ENCODE data around the gene GNG7.

GNG7 gene

DNA sequence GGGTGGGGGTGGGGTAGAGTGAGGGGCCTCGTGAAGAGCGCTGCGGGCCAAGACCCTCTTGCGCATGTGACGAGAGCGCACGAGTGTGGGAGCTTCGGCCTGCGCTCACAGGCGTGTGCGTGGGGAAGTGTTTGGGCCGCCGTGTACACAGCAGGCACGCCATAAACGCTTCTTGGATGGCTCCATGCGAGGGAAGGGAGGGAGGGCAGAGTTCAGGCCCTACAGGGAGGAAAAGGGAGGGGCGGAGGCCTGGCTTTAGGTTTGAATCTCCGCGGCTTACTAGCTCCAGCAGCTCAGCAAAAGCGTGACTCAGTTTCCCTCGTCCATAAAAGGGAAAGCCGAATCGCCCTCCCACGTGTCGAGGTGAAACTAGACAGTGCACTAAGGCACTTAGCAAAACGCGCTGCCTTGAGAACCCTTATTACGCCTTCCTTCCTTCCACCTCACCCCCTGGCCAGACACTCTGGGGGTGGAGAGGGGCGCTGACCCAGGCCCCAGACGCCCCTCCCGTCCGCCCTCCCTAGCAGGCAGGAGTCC is 214.0 kb downstream of the GNG7 start:
- Histone ChIP-seq H3K4me3 (ENCODE audit: low read depth, low read length) (no peak overlapping the region), H3K27ac (ENCODE audit: low read depth, low read length) (peak overlapping the region; percentile 73), H3K4ac (ENCODE audit: low read depth, low read length) (no peak overlapping the region), H2BK12ac (ENCODE audit: low read length) (peak overlapping the region; percentile 30), H3K18ac (ENCODE audit: low read length) (no peak overlapping the region), H2AFZ (ENCODE audit: insufficient read depth, low read length, poor library complexity) (no peak overlapping the region), H3K79me2 (ENCODE audit: control insufficient read depth, insufficient read depth, low read length, poor library complexity) (no peaks in the 10 kb centered on the region), H3K36me3 (ENCODE audit: control insufficient read depth in 1 of 2, insufficient read depth in 2 of 2, low read length in 2 of 2) (no peaks in the 10 kb centered on the region), H3K4me1 (ENCODE audit: control insufficient read depth in 1 of 2, insufficient read depth in 2 of 2, low read length in 2 of 2) (peaks cover 12 to 21% of the 10 kb centered on the region in 2 experiments), H4K8ac (ENCODE audit: low read depth, low read length) (no peak overlapping the region), H3K9me3 (ENCODE audit: insufficient read depth, low read depth, low read length) (peaks cover 15% of the 10 kb centered on the region), H2BK120ac (ENCODE audit: insufficient read depth, low read length, poor library complexity) (peak overlapping the region; percentile 50), H3K9ac (ENCODE audit: low read length) (no peak overlapping the region), H3K4me2 (ENCODE audit: low read length) (peak overlapping the region; percentile 8), H3K23ac (ENCODE audit: low read length) (no peak overlapping the region), H2AK5ac (ENCODE audit: low read length) (peak overlapping the region; percentile 17), H3K14ac (ENCODE audit: low read length) (peak overlapping the region; percentile 9), H4K12ac (ENCODE audit: low read depth, low read length) (no peak overlapping the region), H4K91ac (ENCODE audit: low read depth, low read length) (peak overlapping the region; percentile 77), H2BK5ac (ENCODE audit: low read depth, low read length, poor library complexity) (no peak overlapping the region), H3K79me1 (ENCODE audit: low read length) (peaks cover 27% of the 10 kb centered on the region), H3K27me3 (ENCODE audit: insufficient read depth, low read length) (no peaks in the 10 kb centered on the region)
- no CpG with 5 or more reads among the region's 32 CpGs for WGBS (ENCODE audit: extremely low coverage, insufficient coverage, insufficient read length)
- no peak for DNase-seq

DNA sequence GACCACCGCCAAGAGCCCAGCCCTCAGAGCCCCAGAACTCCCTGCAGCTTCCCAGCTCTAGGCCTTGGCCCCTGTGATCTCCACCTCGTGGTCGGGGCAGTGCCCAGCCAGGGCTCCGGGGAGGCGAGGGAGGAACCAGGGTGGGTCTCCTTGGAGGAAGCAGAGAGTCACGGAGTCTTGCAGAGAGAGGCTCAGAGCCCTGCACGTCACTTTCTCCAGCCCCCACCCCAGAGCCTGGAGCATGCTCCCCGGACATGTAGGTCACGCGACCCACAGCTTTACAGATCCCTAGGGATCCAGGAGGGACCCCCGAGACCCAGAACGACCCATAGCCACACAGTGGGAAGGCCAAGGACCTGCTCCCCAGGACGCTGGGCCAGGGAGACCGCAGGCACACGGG is 214.7 kb downstream of the GNG7 start:
- Histone ChIP-seq H3K79me1 (ENCODE audit: low read length) (peaks cover 24% of the 10 kb centered on the region), H2BK120ac (ENCODE audit: insufficient read depth, low read length, poor library complexity) (peak overlapping the region; percentile 65), H2AFZ (ENCODE audit: insufficient read depth, low read length, poor library complexity) (no peak overlapping the region), H3K23ac (ENCODE audit: low read length) (no peak overlapping the region), H3K4me1 (ENCODE audit: control insufficient read depth in 1 of 2, insufficient read depth in 2 of 2, low read length in 2 of 2) (peaks cover 12 to 21% of the 10 kb centered on the region in 2 experiments), H3K18ac (ENCODE audit: low read length) (peak overlapping the region; percentile 9), H3K27ac (ENCODE audit: low read depth, low read length) (no peak overlapping the region), H3K36me3 (ENCODE audit: control insufficient read depth in 1 of 2, insufficient read depth in 2 of 2, low read length in 2 of 2) (no peaks in the 10 kb centered on the region), H2BK12ac (ENCODE audit: low read length) (peak overlapping the region; percentile 7), H2BK5ac (ENCODE audit: low read depth, low read length, poor library complexity) (no peak overlapping the region), H3K14ac (ENCODE audit: low read length) (peak overlapping the region; percentile 53), H2AK5ac (ENCODE audit: low read length) (peak overlapping the region; percentile 57), H4K8ac (ENCODE audit: low read depth, low read length) (no peak overlapping the region), H4K12ac (ENCODE audit: low read depth, low read length) (no peak overlapping the region), H3K4me3 (ENCODE audit: low read depth, low read length) (no peak overlapping the region), H3K79me2 (ENCODE audit: control insufficient read depth, insufficient read depth, low read length, poor library complexity) (no peaks in the 10 kb centered on the region), H4K91ac (ENCODE audit: low read depth, low read length) (peak overlapping the region; percentile 77), H3K4ac (ENCODE audit: low read depth, low read length) (no peak overlapping the region), H3K4me2 (ENCODE audit: low read length) (no peak overlapping the region), H3K9ac (ENCODE audit: low read length) (no peak overlapping the region), H3K27me3 (ENCODE audit: insufficient read depth, low read length) (no peaks in the 10 kb centered on the region), H3K9me3 (ENCODE audit: insufficient read depth, low read depth, low read length) (peaks cover 16% of the 10 kb centered on the region)
- DNase-seq: no peak
- no CpG with 5 or more reads among the region's 15 CpGs for WGBS (ENCODE audit: extremely low coverage, insufficient coverage, insufficient read length)

DNA sequence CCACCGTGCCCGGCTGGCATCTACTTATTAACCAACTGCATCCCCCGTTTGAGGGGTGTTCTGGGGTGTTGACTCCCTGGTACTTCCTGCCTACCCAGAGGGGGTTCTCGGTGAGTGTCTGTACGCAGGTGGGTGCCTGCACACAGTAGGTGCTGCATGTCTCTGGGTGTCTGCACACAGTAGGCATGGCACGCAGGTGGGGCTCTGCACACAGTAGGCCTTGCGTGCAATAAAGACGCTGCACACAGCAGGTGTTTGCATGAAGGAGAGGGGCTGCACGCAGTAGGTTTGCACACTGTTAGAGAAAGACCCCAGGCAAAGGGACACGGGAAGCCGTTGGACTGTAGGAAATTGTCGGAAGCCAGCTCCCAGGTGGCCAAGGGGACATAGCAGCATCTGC is 215.4 kb downstream of the GNG7 start:
- no peak overlapping the region for H2AK5ac ChIP-seq (ENCODE audit: low read length)
- H3K36me3 ChIP-seq (ENCODE audit: control insufficient read depth in 1 of 2, insufficient read depth in 2 of 2, low read length in 2 of 2): peaks cover 0 to 3% of the 10 kb centered on the region in 2 experiments
- no peak overlapping the region for H3K4me2 ChIP-seq (ENCODE audit: low read length)
- H4K8ac ChIP-seq (ENCODE audit: low read depth, low read length): no peak overlapping the region
- no peak overlapping the region for H3K23ac ChIP-seq (ENCODE audit: low read length)
- H3K9ac ChIP-seq (ENCODE audit: low read length): no peak overlapping the region
- H3K18ac ChIP-seq (ENCODE audit: low read length): no peak overlapping the region
- no peaks in the 10 kb centered on the region for H3K27me3 ChIP-seq (ENCODE audit: insufficient read depth, low read length)
- no peak overlapping the region for H4K91ac ChIP-seq (ENCODE audit: low read depth, low read length)
- peaks cover 19% of the 10 kb centered on the region for H3K79me1 ChIP-seq (ENCODE audit: low read length)
- H2BK120ac ChIP-seq (ENCODE audit: insufficient read depth, low read length, poor library complexity): no peak overlapping the region
- H4K12ac ChIP-seq (ENCODE audit: low read depth, low read length): no peak overlapping the region
- H3K4me1 ChIP-seq (ENCODE audit: control insufficient read depth in 1 of 2, insufficient read depth in 2 of 2, low read length in 2 of 2): peaks cover 12 to 21% of the 10 kb centered on the region in 2 experiments
- no peak overlapping the region for H3K4ac ChIP-seq (ENCODE audit: low read depth, low read length)
- H3K9me3 ChIP-seq (ENCODE audit: insufficient read depth, low read depth, low read length): peaks cover 21% of the 10 kb centered on the region
- H3K27ac ChIP-seq (ENCODE audit: low read depth, low read length): no peak overlapping the region
- H3K14ac ChIP-seq (ENCODE audit: low read length): no peak overlapping the region
- H2AFZ ChIP-seq (ENCODE audit: insufficient read depth, low read length, poor library complexity): no peak overlapping the region
- DNase-seq: no peak
- no peak overlapping the region for H2BK12ac ChIP-seq (ENCODE audit: low read length)
- H3K79me2 ChIP-seq (ENCODE audit: control insufficient read depth, insufficient read depth, low read length, poor library complexity): no peaks in the 10 kb centered on the region
- H3K4me3 ChIP-seq (ENCODE audit: low read depth, low read length): peak overlapping the region; percentile 38
- H2BK5ac ChIP-seq (ENCODE audit: low read depth, low read length, poor library complexity): no peak overlapping the region
- no CpG with 5 or more reads among the region's 12 CpGs for WGBS (ENCODE audit: extremely low coverage, insufficient coverage, insufficient read length)

DNA sequence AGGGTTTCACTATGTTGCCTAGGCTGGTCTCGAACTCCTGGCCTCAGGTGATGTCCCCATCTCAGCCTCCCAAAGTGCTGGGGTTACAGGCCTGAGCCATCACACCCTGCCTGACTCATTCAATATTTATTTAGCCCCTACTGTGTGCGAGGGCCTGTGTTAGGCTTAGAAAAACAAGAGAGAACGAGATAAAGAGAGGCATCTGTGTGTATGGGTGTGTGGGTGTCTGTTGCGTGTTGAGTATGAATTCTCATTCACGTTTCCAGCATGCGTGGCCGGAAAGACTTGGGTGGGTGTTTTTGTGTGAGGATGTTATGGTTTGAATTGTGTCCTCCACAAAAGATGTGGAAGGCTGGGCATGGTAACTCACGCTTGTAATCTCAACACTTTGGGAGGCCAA is 217.1 kb downstream of the GNG7 start:
- H3K27ac ChIP-seq (ENCODE audit: low read depth, low read length): no peak overlapping the region
- H2AK5ac ChIP-seq (ENCODE audit: low read length): no peak overlapping the region
- H2BK12ac ChIP-seq (ENCODE audit: low read length): no peak overlapping the region
- no peak overlapping the region for H3K4me2 ChIP-seq (ENCODE audit: low read length)
- H2BK5ac ChIP-seq (ENCODE audit: low read depth, low read length, poor library complexity): no peak overlapping the region
- peaks cover 0 to 3% of the 10 kb centered on the region in 2 experiments for H3K36me3 ChIP-seq (ENCODE audit: control insufficient read depth in 1 of 2, insufficient read depth in 2 of 2, low read length in 2 of 2)
- H3K4ac ChIP-seq (ENCODE audit: low read depth, low read length): no peak overlapping the region
- no CpG with 5 or more reads among the region's 8 CpGs for WGBS (ENCODE audit: extremely low coverage, insufficient coverage, insufficient read length)
- peaks cover 21% of the 10 kb centered on the region for H3K9me3 ChIP-seq (ENCODE audit: insufficient read depth, low read depth, low read length)
- no peak overlapping the region for H2BK120ac ChIP-seq (ENCODE audit: insufficient read depth, low read length, poor library complexity)
- no peak overlapping the region for H3K23ac ChIP-seq (ENCODE audit: low read length)
- H4K91ac ChIP-seq (ENCODE audit: low read depth, low read length): no peak overlapping the region
- peaks cover 4 to 9% of the 10 kb centered on the region in 2 experiments for H3K4me1 ChIP-seq (ENCODE audit: control insufficient read depth in 1 of 2, insufficient read depth in 2 of 2, low read length in 2 of 2)
- H3K14ac ChIP-seq (ENCODE audit: low read length): no peak overlapping the region
- H4K8ac ChIP-seq (ENCODE audit: low read depth, low read length): no peak overlapping the region
- H3K4me3 ChIP-seq (ENCODE audit: low read depth, low read length): no peak overlapping the region
- H4K12ac ChIP-seq (ENCODE audit: low read depth, low read length): no peak overlapping the region
- peaks cover 12% of the 10 kb centered on the region for H3K79me1 ChIP-seq (ENCODE audit: low read length)
- no peak overlapping the region for H3K9ac ChIP-seq (ENCODE audit: low read length)
- no peaks in the 10 kb centered on the region for H3K27me3 ChIP-seq (ENCODE audit: insufficient read depth, low read length)
- no peaks in the 10 kb centered on the region for H3K79me2 ChIP-seq (ENCODE audit: control insufficient read depth, insufficient read depth, low read length, poor library complexity)
- DNase-seq: no peak
- H3K18ac ChIP-seq (ENCODE audit: low read length): no peak overlapping the region
- no peak overlapping the region for H2AFZ ChIP-seq (ENCODE audit: insufficient read depth, low read length, poor library complexity)
